Non-pigmented ciliary epithelial cell (primary cell): ENCODE measurements around the gene RGR.
A peak's percentile ranks its signal among the peaks of the same experiment; 100 is the strongest.
"Not testable (repeated sequence)": the region's sequence is repeated elsewhere in the genome, so short reads cannot be mapped to it uniquely, and the experiment has no call there.

Experiments
- DNase-seq: peaks from one replicate; pipeline ENCODE4 v3.0.0-alpha.2; 2010; ENCODE audit warnings: low read depth

Gene RGR

GRCh38 chr10:84258034-84258695 is 13.3 kb downstream of the RGR start:
- DNase-seq: no peak

- DNase-seq: no peak
Observed at GRCh38 chr10:84261236-84261915, 16.5 kb downstream of the RGR start.

- DNase-seq: no peak
Observed at GRCh38 chr10:84262190-84262956, 17.5 kb downstream of the RGR start.

GRCh38 chr10:84263716-84264115 is 18.9 kb downstream of the RGR start:
- no peak for DNase-seq

GRCh38 chr10:84264611-84265141 is 19.8 kb downstream of the RGR start:
- peak; percentile 22 for DNase-seq

GRCh38 chr10:84265418-84265817 is 20.6 kb downstream of the RGR start:
- no peak for DNase-seq

GRCh38 chr10:84267503-84268126 is 22.8 kb downstream of the RGR start:
- peak; percentile 14 for DNase-seq

GRCh38 chr10:84269162-84269561 is 24.3 kb downstream of the RGR start:
- DNase-seq: no peak

- DNase-seq: peak; percentile 78
Observed at GRCh38 chr10:84269773-84270172, 24.9 kb downstream of the RGR start.

- no peak for DNase-seq
Observed at GRCh38 chr10:84270708-84271107, 25.9 kb downstream of the RGR start.

- not testable (repeated sequence) for DNase-seq
Observed at GRCh38 chr10:84279876-84280475, 35.1 kb downstream of the RGR start.

- no peak for DNase-seq
Observed at GRCh38 chr10:84286695-84287094, 41.8 kb downstream of the RGR start.

GRCh38 chr10:84288151-84288550 is 43.3 kb downstream of the RGR start:
- no peak for DNase-seq

- no peak for DNase-seq
Observed at GRCh38 chr10:84289521-84290200, 44.8 kb downstream of the RGR start.

- DNase-seq: no peak
Observed at GRCh38 chr10:84290235-84290634, 45.4 kb downstream of the RGR start.

GRCh38 chr10:84291384-84291783 is 46.5 kb downstream of the RGR start:
- DNase-seq: peak; percentile 11

GRCh38 chr10:84292502-84292901 is 47.6 kb downstream of the RGR start:
- DNase-seq: no peak

GRCh38 chr10:84293171-84293570 is 48.3 kb downstream of the RGR start:
- DNase-seq: no peak

GRCh38 chr10:84293574-84294016 is 48.7 kb downstream of the RGR start:
- DNase-seq: no peak

- no peak for DNase-seq
Observed at GRCh38 chr10:84294766-84295447, 50.1 kb downstream of the RGR start.
